Heart right ventricle (tissue), 16 donors: Measurements from ENCODE around the gene NCAN. TPM values are rescaled to one million over a fixed set of nuclear protein-coding genes. Genes with fewer than 3 reads are reported as not detected.

Source experiments
- ATAC-seq, 8 donors: fragments of 200-7000 bp; cut with Tn5 transposase; one replicate each; pipeline ENCODE4 v1.9.1; 2020; ENCODE audit warnings: mild to moderate bottlenecking in 8 of 8, moderate library complexity in 8 of 8, moderate number of reproducible peaks in 1 of 8
- DNase-seq, 2 donors: peaks; one replicate each; pipeline ENCODE4 v3.0.0-alpha.2; 2020
- H3K27ac ChIP-seq, 10 donors: fragments of 200-600 bp; sonication (generic) in 2 of 10; one replicate each; pipeline versions ENCODE4 v1.5.0 to v1.8.0; 2020 to 2022; ENCODE audit warnings: mild to moderate bottlenecking in 3 of 10
- H3K27me3 ChIP-seq, 7 donors: fragments of 200-600 bp; one replicate each; pipeline ENCODE4 v1.8.0; 2021 to 2022; ENCODE audit warnings: mild to moderate bottlenecking in 2 of 7
- H3K36me3 ChIP-seq, 9 donors: fragments of 200-600 bp; sonication (generic) in 1 of 9; one replicate each; pipeline versions ENCODE4 v1.5.0 to v1.8.0; 2020 to 2022; ENCODE audit warnings: mild to moderate bottlenecking in 2 of 9
- H3K4me1 ChIP-seq, 9 donors: fragments of 200-600 bp; sonication (generic) in 1 of 9; one replicate each; pipeline versions ENCODE4 v1.5.0 to v1.8.0; 2020 to 2022; ENCODE audit warnings: mild to moderate bottlenecking in 4 of 9
- H3K4me3 ChIP-seq, 10 donors: fragments of 200-600 bp; sonication (generic) in 2 of 10; one replicate each; pipeline versions ENCODE4 v1.5.0 to v1.8.0; 2020 to 2022; ENCODE audit warnings: mild to moderate bottlenecking in 7 of 10, moderate library complexity in 2 of 10
- H3K9me3 ChIP-seq, 11 donors: fragments of 200-600 bp in 10 of 11; sonication (generic) in 2 of 11; one replicate each; pipeline versions ENCODE4 v1.5.0 to v1.8.0; 2013 to 2022; ENCODE audit warnings: mild to moderate bottlenecking in 2 of 11, control low read depth in 1 of 11, moderate library complexity in 1 of 11
- WGBS, 2 donors: extraction: QIAGEN DNeasy Blood & Tissue Kit; methylation state at CpG; one replicate each; pipeline ENCODE4 v1.1.7; 2013; ENCODE audit warnings: inconsistent platforms in 1 of 2; 5-methylcytosine and 5-hydroxymethylcytosine counted together
- intact Hi-C, 10 donors: fragments of 100-400 bp; cut with DNase I; formaldehyde crosslinking; loops; one replicate each; pipeline versions ENCODE4 v1.11.1 to v1.14.2; 2022
- polyA plus RNA-seq, 2 donors: library from polyadenylated mRNA; stranded (reverse); fragments of 200-250 nt; gene quantifications; one replicate each; pipeline ENCODE4 v1.2.3, GENCODE V29; 2013
- total RNA-seq, 10 donors: library from RNA; stranded (reverse); fragmentation: NEBNext Ultra II Directional in 3 of 10; extraction: Animal tissue kit (Norgen Biotek cat#: 25700) in 3 of 10; gene quantifications; one replicate each; pipeline versions ENCODE4 v1.2.1 to v1.2.4, GENCODE V29; 2021 to 2023
- TF ChIP-seq, protein P1 (sequence below), 9 donors: fragments of 200-600 bp; sonication (generic) in 2 of 9; IDR thresholded peaks; one replicate each; pipeline versions ENCODE4 v1.5.0 to v1.8.0; 2021 to 2022; ENCODE audit warnings: antibody characterized with exemption in 9 of 9, mild to moderate bottlenecking in 5 of 9, moderate library complexity in 1 of 9
- donor health status: Arrhythmogenic right ventricular cardiomyopathy.
- donor health status: ischemic (EF 13 %, LVEDD 7.1; RV severe dilation, severe dysfunction).
- donor health status: healthy with polysubstance abuse.
- donor health status: DM: no; HTN: yes; CAD: no.
- donor health status: DM: no; HTN: no; CAD: no.
- donor health status: ischemic (EF 25% LVEDD 6.9; RV normal size, moderate dysfunction).
- donor health status: ischemic (EF 25% LVEDD 5.7; RV mildly dilated, moderate dysfunction).
- donor health status: healthy.
- donor health status: DM: yes; HTN: yes; CAD: no.
- donor health status: Ischemic cardiomyopathy.
- donor health status: ischemic (EF 35%, LVEDD 5.7; RV mildly dilated, moderate dysfunction).
- donor health status: nonischemic (EF 11% LVEDD 7.7; RV severe dilation, severe dysfunction).
- donor health status: DM: yes; HTN: yes; CAD: no.
- donor health status: PGD.
- donor health status: ischemic (EF 29% LVEDD 5.4; RV normal size, mild dysfunction).
- donor health status: nonischemic (EF 23%, LVEDD 6.1; RV moderate dilation, normal function).

NCAN gene
- total and polyA plus RNA-seq, 12 donors = not detected

DNA sequence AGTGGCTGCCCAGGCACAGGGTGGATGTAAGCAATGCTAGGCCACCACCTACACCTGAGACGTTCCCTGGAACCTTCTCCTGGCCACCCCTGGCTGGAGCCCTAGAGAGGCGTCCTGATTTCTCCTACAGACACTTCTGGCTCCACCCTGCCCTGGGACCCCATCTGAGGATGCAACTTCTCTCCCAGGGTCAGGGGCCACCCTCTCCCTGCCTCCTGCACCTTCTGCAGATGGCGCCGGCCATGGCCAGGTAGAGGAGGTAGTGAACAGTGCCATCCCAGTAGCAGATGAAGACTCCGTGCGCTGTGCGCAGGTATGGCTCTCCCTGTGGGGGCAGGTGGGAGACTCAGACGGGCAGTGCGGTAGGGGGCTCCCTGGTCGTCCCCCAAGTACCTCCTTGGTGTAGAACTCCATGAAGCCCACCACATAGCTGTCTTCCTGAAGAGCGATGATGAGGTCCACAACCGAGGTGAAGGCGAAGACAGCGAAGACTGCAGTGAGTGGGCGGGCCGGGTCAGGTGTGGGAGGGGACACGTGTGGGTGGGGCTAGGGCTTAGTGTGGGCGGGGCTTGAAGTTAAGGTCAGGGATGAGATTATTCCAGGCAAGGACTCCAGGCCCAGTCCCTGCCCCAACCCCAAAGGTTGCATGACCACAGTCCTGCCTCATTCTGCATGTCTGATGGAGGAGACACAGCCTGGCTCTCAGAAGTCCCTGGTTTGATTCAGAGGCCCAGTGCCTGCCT is 58.4 kb downstream of the NCAN start:
- DNase-seq = no peak
- Histone ChIP-seq H3K36me3 (peaks cover 0 to 6% (median 0%) of the 10 kb centered on the region in 9 donors), H3K9me3 (no peaks in the 10 kb centered on the region), H3K27me3 (peaks cover 0 to 18% (median 0%) of the 10 kb centered on the region in 7 donors), H3K4me3 (no peak overlapping the region), H3K4me1 (peaks cover 0 to 9% (median 6%) of the 10 kb centered on the region in 9 donors), H3K27ac (no peak overlapping the region)
- TF ChIP-seq, protein P1, sequence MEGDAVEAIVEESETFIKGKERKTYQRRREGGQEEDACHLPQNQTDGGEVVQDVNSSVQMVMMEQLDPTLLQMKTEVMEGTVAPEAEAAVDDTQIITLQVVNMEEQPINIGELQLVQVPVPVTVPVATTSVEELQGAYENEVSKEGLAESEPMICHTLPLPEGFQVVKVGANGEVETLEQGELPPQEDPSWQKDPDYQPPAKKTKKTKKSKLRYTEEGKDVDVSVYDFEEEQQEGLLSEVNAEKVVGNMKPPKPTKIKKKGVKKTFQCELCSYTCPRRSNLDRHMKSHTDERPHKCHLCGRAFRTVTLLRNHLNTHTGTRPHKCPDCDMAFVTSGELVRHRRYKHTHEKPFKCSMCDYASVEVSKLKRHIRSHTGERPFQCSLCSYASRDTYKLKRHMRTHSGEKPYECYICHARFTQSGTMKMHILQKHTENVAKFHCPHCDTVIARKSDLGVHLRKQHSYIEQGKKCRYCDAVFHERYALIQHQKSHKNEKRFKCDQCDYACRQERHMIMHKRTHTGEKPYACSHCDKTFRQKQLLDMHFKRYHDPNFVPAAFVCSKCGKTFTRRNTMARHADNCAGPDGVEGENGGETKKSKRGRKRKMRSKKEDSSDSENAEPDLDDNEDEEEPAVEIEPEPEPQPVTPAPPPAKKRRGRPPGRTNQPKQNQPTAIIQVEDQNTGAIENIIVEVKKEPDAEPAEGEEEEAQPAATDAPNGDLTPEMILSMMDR (IDR thresholded peaks at IDR 0.05) = no peak
- intact Hi-C loops = no loop called here
- ATAC-seq = no peak
- WGBS, 2 donors = 77 to 81% methylated on average over 18 of the region's 18 CpGs

DNA sequence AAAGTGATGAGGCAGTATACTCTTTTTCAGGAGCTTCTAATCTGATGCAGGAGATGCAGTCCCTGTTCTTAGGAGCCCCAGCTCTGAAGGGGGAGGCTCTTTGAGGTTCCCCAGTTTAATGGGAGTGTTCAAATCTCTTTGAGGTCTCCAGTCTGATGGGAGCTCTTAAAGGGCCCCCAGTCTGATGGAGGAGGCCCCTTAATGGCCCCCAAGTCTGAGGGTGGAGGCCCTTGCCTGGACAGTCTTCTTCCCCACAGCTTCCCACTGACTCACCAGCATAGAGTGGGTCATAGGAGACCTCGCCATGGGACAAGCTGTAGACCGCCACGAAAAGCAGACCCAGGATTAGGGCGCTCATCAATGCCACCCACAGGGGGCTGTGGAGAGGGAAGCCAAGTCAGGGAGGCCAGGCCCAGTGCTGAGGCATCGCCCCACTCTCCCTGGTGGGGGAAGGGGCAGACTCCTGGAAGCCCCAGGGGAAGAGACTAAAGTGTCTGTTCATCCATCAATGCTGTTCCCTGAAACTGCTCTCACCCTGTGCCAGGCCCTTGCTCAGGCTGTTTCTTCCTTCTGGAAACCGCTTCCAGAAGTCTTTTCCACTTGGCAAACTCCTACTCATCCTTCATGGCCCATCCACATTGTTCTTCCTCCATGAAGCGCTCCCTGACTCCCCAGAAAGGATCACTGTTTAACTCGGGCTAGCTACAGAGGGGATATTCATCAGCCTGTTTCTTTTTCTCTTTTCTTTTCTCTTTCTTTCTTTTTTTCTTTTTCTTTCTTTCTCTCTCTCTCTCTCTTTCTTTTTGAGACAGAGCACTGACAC is 59.2 kb downstream of the NCAN start:
- intact Hi-C loops = no loop called here
- ATAC-seq = no peak

DNA sequence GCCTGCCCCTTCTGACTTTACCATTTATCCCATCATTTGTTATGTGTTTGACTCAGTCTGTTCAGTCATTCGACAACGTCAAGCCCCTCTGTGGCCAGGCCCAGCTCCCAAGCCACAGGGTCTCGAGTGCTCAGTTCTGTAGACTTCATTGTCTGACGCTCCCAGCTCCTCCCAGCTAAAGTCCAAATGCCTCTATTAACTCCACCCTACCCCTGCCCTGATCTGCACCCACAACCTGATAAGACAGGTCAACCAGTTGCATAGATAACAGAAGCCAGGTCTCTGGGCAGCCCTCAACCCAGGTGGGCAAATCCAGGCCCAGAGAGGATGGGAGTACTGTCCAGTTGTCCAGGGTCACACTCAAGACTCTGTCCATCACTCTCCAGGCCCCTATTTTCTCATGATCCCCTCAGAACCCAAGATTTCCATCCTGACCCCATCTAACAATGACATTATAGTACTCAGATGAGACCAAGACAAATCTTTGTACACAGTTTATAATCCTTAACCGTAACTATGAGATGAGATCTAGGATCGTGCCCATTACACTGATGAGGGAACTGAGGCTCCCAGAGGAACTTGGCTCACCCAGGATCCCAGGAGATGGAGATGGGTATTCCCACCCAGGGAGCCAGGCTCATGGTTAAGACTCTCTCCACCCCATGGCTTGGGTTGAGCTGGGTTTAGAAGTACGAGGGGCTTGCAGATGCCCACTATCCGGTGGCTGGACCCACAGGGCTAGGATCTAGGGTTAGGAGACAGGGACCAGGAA is 60.3 kb downstream of the NCAN start:
- ATAC-seq (no peak), DNase-seq (no peak)
- Histone ChIP-seq H3K4me1 (peaks cover 0 to 9% (median 6%) of the 10 kb centered on the region in 9 donors), H3K9me3 (no peaks in the 10 kb centered on the region), H3K36me3 (peaks cover 0 to 25% (median 13%) of the 10 kb centered on the region in 9 donors), H3K27me3 (peaks cover 0 to 18% (median 0%) of the 10 kb centered on the region in 7 donors), H3K27ac (no peak overlapping the region), H3K4me3 (no peak overlapping the region)
- TF ChIP-seq, protein P1 (IDR thresholded peaks at IDR 0.05) = no peak
- WGBS, 2 donors = 88 to 92% methylated on average over 8 of the region's 8 CpGs
- intact Hi-C loops = no loop called here

More for the DNA sequence above, 59.2 kb downstream of the NCAN start:
- Histone ChIP-seq H3K4me3 (no peak overlapping the region), H3K9me3 (no peaks in the 10 kb centered on the region), H3K27me3 (peaks cover 0 to 18% (median 0%) of the 10 kb centered on the region in 7 donors), H3K36me3 (peaks cover 0 to 14% (median 8%) of the 10 kb centered on the region in 9 donors), H3K4me1 (peaks cover 0 to 9% (median 6%) of the 10 kb centered on the region in 9 donors), H3K27ac (no peak overlapping the region)
- TF ChIP-seq, protein P1 (IDR thresholded peaks at IDR 0.05) = no peak
- DNase-seq = no peak
- WGBS, 2 donors = 89 to 97% methylated on average over 8 of the region's 8 CpGs

DNA sequence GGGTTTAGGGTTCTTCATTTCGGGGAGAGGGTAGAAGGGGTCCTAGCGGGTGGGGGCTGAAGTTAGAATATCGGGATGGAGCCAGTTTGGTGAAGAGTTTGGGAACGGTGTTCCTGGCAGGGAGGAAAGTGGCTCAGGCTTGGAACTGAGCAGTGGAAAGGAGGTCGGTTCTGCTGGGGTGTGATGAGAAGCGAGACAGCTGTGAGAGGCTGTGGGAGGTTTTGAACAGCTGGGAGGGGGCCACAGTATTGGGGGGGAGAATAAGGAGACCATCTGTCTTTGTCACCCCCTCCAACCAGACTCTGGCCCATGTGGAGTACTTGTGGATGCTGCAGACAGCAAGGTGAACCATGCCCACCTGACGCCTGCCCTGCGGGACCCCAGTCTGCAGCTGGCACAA is 62.4 kb downstream of the NCAN start:
- intact Hi-C loops = no loop called here
- H3K36me3 ChIP-seq = peaks cover 0 to 46% (median 25%) of the 10 kb centered on the region in 9 donors
- WGBS, 2 donors = 78 to 79% methylated on average over 8 of the region's 8 CpGs
- H3K27ac ChIP-seq = no peak overlapping the region
- no peak overlapping the region for H3K4me3 ChIP-seq
- no peaks in the 10 kb centered on the region for H3K9me3 ChIP-seq
- ATAC-seq = no peak
- no peak for DNase-seq
- TF ChIP-seq, protein P1 (IDR thresholded peaks at IDR 0.05) = no peak
- peaks cover 0 to 18% (median 0%) of the 10 kb centered on the region in 7 donors for H3K27me3 ChIP-seq
- peaks cover 0 to 9% (median 6%) of the 10 kb centered on the region in 9 donors for H3K4me1 ChIP-seq
